ENCODE results near the gene LTO1. TPM values are rescaled to one million over a fixed set of nuclear protein-coding genes. Genes with fewer than 3 reads are reported as not detected.

LTO1 gene
- total and polyA plus RNA-seq, 2 experiments from 2014 or later = 20.1 to 23.3 TPM

DNA sequence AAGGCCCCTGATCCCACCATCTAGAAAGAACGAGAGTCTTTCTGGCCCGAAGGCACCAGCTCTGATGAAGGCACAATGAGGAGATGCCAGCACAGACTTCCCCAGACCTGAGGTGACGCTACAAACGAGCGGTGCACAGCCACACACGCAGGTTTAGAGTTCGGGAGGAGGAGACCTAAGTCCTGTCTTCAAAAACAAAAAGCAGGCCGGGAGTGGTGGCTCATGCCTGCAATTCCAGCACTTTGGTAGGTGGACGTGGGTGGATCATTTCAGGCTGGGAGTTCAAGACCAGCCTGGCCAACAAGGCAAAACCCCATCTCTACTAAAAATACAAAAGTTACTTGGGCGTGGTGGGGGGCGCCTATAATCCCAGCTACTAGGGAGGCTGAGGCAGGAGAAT is 9.5 kb downstream of the LTO1 start:
- no peak overlapping the region for H3K4me2 ChIP-seq
- peaks cover 12% of the 10 kb centered on the region for H3K27me3 Mint-ChIP-seq (ENCODE audit: insufficient read depth, low read depth, poor library complexity)
- no peak overlapping the region for H3K4me3 Mint-ChIP-seq
- H3K4me1 ChIP-seq (ENCODE audit: insufficient read depth) = no peaks in the 10 kb centered on the region
- H3K27ac Mint-ChIP-seq = no peak overlapping the region
- peaks cover 28% of the 10 kb centered on the region for H3K36me3 Mint-ChIP-seq (ENCODE audit: low read depth)
- no peak for ATAC-seq
- no peak for DNase-seq (ENCODE audit: low spot score)
- no peaks in the 10 kb centered on the region for H3K9me2 ChIP-seq (ENCODE audit: insufficient read depth)
- H2AFZ ChIP-seq = no peak overlapping the region
- H3K36me3 ChIP-seq (ENCODE audit: insufficient read depth) = peaks cover 6% of the 10 kb centered on the region; the same call in 1 of the 2 replicates
- no peaks in the 10 kb centered on the region for H3K9me3 Mint-ChIP-seq
- peaks cover 12% of the 10 kb centered on the region for H3K4me1 Mint-ChIP-seq
- H3K27me3 ChIP-seq (ENCODE audit: insufficient read depth) = no peaks in the 10 kb centered on the region
- peaks cover 3% of the 10 kb centered on the region; the same call in 1 of the 2 replicates for H3F3A ChIP-seq (replicated peaks; ENCODE audit: low read depth)
- H3K79me2 ChIP-seq (replicated peaks; ENCODE audit: insufficient read depth) = peaks cover 6% of the 10 kb centered on the region; the same call in 1 of the 2 replicates
- no peak overlapping the region for H3K4me3 ChIP-seq
- no peak overlapping the region for H3K27ac ChIP-seq (ENCODE audit: low read depth)
- H4K20me1 ChIP-seq (replicated peaks; ENCODE audit: insufficient read depth) = no peaks in the 10 kb centered on the region; the same call in 1 of the 2 replicates
- no peak for TF ChIP-seq STAT1 (IDR thresholded peaks at IDR 0.05; ENCODE audit: unreplicated experiment)
- TF ChIP-seq, protein P1, sequence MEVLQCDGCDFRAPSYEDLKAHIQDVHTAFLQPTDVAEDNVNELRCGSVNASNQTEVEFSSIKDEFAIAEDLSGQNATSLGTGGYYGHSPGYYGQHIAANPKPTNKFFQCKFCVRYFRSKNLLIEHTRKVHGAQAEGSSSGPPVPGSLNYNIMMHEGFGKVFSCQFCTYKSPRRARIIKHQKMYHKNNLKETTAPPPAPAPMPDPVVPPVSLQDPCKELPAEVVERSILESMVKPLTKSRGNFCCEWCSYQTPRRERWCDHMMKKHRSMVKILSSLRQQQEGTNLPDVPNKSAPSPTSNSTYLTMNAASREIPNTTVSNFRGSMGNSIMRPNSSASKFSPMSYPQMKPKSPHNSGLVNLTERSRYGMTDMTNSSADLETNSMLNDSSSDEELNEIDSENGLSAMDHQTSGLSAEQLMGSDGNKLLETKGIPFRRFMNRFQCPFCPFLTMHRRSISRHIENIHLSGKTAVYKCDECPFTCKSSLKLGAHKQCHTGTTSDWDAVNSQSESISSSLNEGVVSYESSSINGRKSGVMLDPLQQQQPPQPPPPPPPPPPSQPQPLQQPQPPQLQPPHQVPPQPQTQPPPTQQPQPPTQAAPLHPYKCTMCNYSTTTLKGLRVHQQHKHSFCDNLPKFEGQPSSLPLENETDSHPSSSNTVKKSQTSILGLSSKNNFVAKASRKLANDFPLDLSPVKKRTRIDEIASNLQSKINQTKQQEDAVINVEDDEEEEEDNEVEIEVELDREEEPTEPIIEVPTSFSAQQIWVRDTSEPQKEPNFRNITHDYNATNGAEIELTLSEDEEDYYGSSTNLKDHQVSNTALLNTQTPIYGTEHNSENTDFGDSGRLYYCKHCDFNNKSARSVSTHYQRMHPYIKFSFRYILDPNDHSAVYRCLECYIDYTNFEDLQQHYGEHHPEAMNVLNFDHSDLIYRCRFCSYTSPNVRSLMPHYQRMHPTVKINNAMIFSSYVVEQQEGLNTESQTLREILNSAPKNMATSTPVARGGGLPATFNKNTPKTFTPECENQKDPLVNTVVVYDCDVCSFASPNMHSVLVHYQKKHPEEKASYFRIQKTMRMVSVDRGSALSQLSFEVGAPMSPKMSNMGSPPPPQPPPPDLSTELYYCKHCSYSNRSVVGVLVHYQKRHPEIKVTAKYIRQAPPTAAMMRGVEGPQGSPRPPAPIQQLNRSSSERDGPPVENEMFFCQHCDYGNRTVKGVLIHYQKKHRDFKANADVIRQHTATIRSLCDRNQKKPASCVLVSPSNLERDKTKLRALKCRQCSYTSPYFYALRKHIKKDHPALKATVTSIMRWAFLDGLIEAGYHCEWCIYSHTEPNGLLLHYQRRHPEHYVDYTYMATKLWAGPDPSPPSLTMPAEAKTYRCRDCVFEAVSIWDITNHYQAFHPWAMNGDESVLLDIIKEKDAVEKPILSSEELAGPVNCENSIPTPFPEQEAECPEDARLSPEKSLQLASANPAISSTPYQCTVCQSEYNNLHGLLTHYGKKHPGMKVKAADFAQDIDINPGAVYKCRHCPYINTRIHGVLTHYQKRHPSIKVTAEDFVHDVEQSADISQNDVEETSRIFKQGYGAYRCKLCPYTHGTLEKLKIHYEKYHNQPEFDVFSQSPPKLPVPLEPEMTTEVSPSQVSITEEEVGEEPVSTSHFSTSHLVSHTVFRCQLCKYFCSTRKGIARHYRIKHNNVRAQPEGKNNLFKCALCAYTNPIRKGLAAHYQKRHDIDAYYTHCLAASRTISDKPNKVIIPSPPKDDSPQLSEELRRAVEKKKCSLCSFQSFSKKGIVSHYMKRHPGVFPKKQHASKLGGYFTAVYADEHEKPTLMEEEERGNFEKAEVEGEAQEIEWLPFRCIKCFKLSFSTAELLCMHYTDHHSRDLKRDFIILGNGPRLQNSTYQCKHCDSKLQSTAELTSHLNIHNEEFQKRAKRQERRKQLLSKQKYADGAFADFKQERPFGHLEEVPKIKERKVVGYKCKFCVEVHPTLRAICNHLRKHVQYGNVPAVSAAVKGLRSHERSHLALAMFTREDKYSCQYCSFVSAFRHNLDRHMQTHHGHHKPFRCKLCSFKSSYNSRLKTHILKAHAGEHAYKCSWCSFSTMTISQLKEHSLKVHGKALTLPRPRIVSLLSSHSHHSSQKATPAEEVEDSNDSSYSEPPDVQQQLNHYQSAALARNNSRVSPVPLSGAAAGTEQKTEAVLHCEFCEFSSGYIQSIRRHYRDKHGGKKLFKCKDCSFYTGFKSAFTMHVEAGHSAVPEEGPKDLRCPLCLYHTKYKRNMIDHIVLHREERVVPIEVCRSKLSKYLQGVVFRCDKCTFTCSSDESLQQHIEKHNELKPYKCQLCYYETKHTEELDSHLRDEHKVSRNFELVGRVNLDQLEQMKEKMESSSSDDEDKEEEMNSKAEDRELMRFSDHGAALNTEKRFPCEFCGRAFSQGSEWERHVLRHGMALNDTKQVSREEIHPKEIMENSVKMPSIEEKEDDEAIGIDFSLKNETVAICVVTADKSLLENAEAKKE (CRISPR knock-in tag; IDR thresholded peaks at IDR 0.05) = no peak

DNA sequence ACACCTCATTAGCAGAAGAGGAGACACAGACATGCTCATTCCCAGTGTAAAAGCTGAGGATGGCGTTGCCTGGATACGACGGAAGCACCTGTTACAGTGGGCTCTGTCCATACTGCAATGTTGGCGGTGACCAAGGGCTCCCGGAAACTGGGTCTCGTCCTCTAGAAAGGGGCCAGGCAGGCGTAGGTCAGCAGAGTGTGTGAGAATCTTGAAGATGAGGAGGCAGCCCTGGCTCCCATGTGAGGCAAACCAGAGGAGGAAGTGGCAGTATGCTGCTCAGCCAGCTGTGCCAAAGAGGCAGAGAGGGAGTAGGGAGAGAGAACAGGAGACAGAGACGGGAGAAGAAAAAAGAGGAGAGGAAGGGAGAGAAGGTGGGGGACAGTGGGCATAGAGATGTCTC is 10.3 kb downstream of the LTO1 start:
- H3K4me1 ChIP-seq (ENCODE audit: insufficient read depth) = no peaks in the 10 kb centered on the region
- no peaks in the 10 kb centered on the region for H3K27me3 ChIP-seq (ENCODE audit: insufficient read depth)
- Mint-ChIP-seq H3K27ac (no peak overlapping the region; the same call in 1 of the 2 replicates), H3K4me1 (peaks cover 5% of the 10 kb centered on the region), H3K9me3 (no peaks in the 10 kb centered on the region), H3K4me3 (no peak overlapping the region), H3K36me3 (ENCODE audit: low read depth) (peaks cover 24% of the 10 kb centered on the region), H3K27me3 (ENCODE audit: insufficient read depth, low read depth, poor library complexity) (peaks cover 14% of the 10 kb centered on the region)
- DNase-seq (ENCODE audit: low spot score) = no peak
- H3K4me2 ChIP-seq = no peak overlapping the region
- no peaks in the 10 kb centered on the region; the same call in 1 of the 2 replicates for H4K20me1 ChIP-seq (replicated peaks; ENCODE audit: insufficient read depth)
- H3K4me3 ChIP-seq = no peak overlapping the region
- H2AFZ ChIP-seq = no peak overlapping the region
- H3K36me3 ChIP-seq (ENCODE audit: insufficient read depth) = peaks cover 6% of the 10 kb centered on the region; the same call in 1 of the 2 replicates
- H3F3A ChIP-seq (replicated peaks; ENCODE audit: low read depth) = no peaks in the 10 kb centered on the region
- ATAC-seq = no peak
- H3K9me2 ChIP-seq (ENCODE audit: insufficient read depth) = no peaks in the 10 kb centered on the region
- peaks cover 6% of the 10 kb centered on the region; the same call in 1 of the 2 replicates for H3K79me2 ChIP-seq (replicated peaks; ENCODE audit: insufficient read depth)
- H3K27ac ChIP-seq (ENCODE audit: low read depth) = no peak overlapping the region
- no peak for TF ChIP-seq EZH2 (IDR thresholded peaks at IDR 0.05; ENCODE audit: low read depth, unreplicated experiment)
- TF ChIP-seq, protein P1 (CRISPR knock-in tag; IDR thresholded peaks at IDR 0.05) = no peak

Data from GM23338 (cell line).